Middle frontal gyrus (tissue), 1 donor: ENCODE measurements around the gene ARHGEF40.

ENCODE experiments used
- DNase-seq: peaks from one replicate; pipeline ENCODE4 v3.0.0-alpha.2; 2015; ENCODE audit warnings: low spot score; ENCODE audit errors: extremely low spot score

The ARHGEF40 gene

DNA sequence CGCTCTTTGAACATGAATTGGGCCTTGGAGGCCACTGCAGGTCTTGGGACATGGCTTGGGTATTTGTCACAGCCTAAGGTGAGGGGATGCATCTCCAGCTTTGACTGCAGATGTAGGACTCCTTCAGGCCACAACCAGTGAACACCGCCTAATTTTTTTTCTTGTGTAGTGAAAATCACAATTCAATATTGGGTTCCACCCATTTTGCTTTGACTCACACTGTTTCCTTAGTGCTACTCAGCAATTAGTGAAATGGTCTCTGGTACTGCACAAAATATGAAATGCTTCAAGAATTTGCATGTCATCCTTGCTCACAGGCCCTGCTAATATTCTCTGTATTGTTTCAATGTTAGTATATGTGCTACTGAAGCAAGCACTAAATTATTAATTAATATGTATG, 43.3 kb downstream of the ARHGEF40 start:
- no peak for DNase-seq

DNA sequence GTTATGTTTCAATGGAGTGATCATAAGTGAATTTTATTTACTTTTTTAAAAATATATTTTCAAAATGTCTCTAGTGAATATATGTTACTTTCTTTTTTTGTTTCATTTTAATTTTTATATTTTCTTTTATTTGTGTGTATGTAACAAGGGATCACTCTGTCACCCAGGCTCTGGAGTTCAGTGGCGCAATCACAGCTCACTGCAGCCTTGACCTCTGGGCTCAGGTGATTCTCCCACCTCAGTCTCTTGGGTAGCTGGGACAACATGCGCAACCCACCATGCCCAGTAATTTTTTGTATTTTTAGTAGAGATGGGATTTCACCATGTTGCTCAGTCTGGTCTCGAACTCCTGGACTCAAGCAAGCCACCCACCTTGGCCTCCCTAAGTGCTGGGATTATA, 48.8 kb downstream of the ARHGEF40 start:
- DNase-seq, result no peak

DNA sequence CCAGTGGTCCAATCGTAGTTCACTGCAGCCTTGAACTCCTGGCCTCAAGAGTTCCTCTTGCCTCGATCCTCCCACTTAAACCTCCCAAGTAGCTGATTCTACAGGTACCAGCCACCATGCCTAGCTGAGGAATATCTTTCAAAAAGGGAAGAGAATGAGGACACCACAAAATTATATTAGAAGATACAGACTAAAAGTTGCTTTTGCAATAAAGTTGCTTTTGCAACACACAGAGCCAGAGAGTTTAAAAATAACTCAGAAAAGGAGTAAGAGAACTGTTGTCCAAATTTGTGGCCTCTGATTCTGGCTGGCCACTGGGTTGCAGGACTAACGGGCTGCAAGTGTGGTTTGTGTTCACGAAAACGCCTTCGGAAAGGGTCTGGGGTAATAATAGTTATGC, 50.6 kb downstream of the ARHGEF40 start:
- DNase-seq, result no peak

DNA sequence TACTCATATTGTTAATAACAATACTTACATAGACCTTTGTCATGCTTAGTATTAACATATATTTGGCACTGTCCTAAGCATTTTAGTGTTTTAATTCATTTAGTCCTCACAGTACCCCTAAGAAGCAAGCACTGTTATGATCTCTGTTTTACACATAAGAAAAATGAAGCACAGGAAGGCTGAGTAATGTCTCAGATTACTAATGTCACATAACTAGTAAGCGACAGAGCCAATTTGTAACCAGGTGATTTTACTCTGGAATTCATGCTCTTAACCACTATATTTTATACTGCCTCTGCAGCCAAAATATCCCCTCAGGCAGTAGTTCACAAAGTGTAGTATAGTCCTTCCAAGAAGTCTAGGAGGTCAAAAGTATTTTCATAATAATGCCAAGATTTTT, 51.0 kb downstream of the ARHGEF40 start:
- DNase-seq, result no peak

DNA sequence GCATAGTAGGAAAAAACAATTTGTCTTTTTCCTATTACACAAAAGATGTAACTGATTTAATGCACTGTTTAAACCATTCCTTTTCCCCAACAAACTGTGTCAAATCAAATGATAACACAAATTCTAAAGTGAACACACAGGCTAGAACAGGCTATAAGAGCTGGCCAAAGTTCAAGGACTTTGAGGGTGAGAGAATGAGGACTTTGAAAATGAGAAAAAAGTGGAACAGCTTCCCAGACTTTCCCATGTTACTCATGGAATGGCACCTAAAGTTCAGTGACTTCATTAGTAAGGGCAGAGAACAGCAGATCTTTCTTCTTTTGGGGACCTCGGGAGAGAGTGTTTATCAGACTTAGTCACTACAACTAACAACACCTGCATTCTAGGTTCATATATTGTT, 53.3 kb downstream of the ARHGEF40 start:
- no peak for DNase-seq

DNA sequence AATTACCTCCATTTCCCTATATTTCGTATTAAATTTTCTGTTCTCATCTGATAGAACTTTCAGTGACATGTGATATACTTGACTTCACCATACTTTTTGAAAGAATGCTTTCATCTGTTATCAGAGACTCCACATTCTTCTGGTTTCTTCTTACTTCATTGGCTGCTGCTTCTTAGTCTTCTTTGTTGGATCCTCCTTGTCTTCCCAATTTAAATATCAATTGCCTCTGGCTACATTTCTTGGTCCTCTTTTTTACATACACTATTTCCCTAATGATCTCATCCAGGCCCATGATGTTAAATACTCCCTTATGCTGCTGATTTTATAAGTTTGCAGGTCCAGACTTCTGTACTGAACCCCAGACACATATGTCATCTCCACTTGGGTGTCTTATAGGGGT, 63.8 kb downstream of the ARHGEF40 start:
- no peak for DNase-seq

DNA sequence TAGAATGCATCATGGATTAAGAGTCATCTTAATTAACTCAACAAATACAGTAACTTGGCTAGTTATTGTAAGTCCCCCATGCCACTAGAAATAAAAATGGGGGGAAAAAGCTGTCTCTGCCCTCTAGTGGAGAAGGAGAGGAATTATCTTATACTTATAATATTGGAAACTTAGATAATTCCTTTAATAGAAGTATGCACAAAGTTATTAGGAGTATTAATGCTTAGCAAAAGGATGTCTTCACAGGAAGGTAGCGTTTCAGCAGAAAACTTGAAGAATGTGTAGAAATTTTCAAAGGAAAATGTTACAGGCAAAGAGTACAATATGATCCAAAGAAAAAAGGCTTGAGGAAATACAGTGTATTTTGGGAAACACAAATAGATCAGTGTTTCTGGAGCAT, 65.9 kb downstream of the ARHGEF40 start:
- DNase-seq, result no peak
